NCI-H2081 treated with DMSO at 0.1 percent for 48 hours (cell line): ENCODE results near the gene SPTBN4.
A peak's percentile ranks its signal among the peaks of the same experiment; 100 is the strongest.
"Not testable (repeated sequence)": the region's sequence is repeated elsewhere in the genome, so short reads cannot be mapped to it uniquely, and the experiment has no call there.

ENCODE experiments used
- DNase-seq: peaks from one replicate; lab custom pipeline; 2025; lab: John Stamatoyannopoulos, UW

Gene SPTBN4

GRCh38 chr19:40588926-40589569 lies 122.2 kb downstream of the SPTBN4 start:
- no peak for DNase-seq

- no peak for DNase-seq
Observed at GRCh38 chr19:40589591-40590429, 123.0 kb downstream of the SPTBN4 start.

GRCh38 chr19:40590464-40591265 lies 123.9 kb downstream of the SPTBN4 start:
- DNase-seq = no peak

- not testable (repeated sequence) for DNase-seq
Observed at GRCh38 chr19:40591724-40592123, 124.9 kb downstream of the SPTBN4 start.

- peak; percentile 35 for DNase-seq
Observed at GRCh38 chr19:40592170-40592569, 125.4 kb downstream of the SPTBN4 start.

GRCh38 chr19:40594255-40594654 lies 127.5 kb downstream of the SPTBN4 start:
- no peak for DNase-seq

- DNase-seq = no peak
Observed at GRCh38 chr19:40594657-40595091, 127.9 kb downstream of the SPTBN4 start.

GRCh38 chr19:40596608-40597328 lies 130.0 kb downstream of the SPTBN4 start:
- no peak for DNase-seq

- DNase-seq = no peak
Observed at GRCh38 chr19:40597329-40597838, 130.6 kb downstream of the SPTBN4 start.

GRCh38 chr19:40598121-40598917 lies 131.5 kb downstream of the SPTBN4 start:
- peak; percentile 12 for DNase-seq

- DNase-seq = no peak
Observed at GRCh38 chr19:40598918-40599307, 132.1 kb downstream of the SPTBN4 start.

GRCh38 chr19:40599331-40599901 lies 132.6 kb downstream of the SPTBN4 start:
- DNase-seq = no peak

- DNase-seq = no peak
Observed at GRCh38 chr19:40599902-40600569, 133.2 kb downstream of the SPTBN4 start.

GRCh38 chr19:40600570-40601133 lies 133.9 kb downstream of the SPTBN4 start:
- no peak for DNase-seq

- no peak for DNase-seq
Observed at GRCh38 chr19:40601134-40601974, 134.6 kb downstream of the SPTBN4 start, which contains the start of gene LTBP4. Gene LTBP4, plus strand, starts transcription at chr19:40601369. Its CDS starts 19 bp downstream, at chr19:40601388.

GRCh38 chr19:40603071-40603388 lies 136.2 kb downstream of the SPTBN4 start:
- DNase-seq = no peak

- DNase-seq = peak; percentile 47
Observed at GRCh38 chr19:40603389-40604170, 136.8 kb downstream of the SPTBN4 start.

GRCh38 chr19:40604171-40604646 lies 137.4 kb downstream of the SPTBN4 start:
- no peak for DNase-seq
